Liver (tissue), 9 donors: Measurements from ENCODE around the gene SEMA4D. TPM values are rescaled to one million over a fixed set of nuclear protein-coding genes. Genes with fewer than 3 reads are reported as not detected.

ENCODE experiments used
- DNase-seq: peaks from one replicate; pipeline ENCODE4 v3.0.0-alpha.2; 2017; ENCODE audit warnings: low spot score
- H3K27ac ChIP-seq, 2 donors: one replicate each; pipeline ENCODE4 v1.7.0; 2013; ENCODE audit warnings: inconsistent platforms in 2 of 2, low read length in 2 of 2, control low read depth in 1 of 2, low read depth in 1 of 2, mild to moderate bottlenecking in 1 of 2
- H3K27me3 ChIP-seq, 4 donors: one replicate each; pipeline versions ENCODE4 v1.6.1 to v1.7.0; 2013; ENCODE audit warnings: low read length in 3 of 4, inconsistent platforms in 1 of 4, mild to moderate bottlenecking in 1 of 4, moderate library complexity in 1 of 4; ENCODE audit not compliant: control insufficient read depth in 4 of 4, insufficient read depth in 4 of 4
- H3K36me3 ChIP-seq, 4 donors: one replicate each; pipeline versions ENCODE4 v1.6.1 to v1.7.0; 2013; ENCODE audit warnings: low read length in 3 of 4, mild to moderate bottlenecking in 3 of 4, low read depth in 1 of 4, moderate library complexity in 1 of 4; ENCODE audit not compliant: control insufficient read depth in 4 of 4, insufficient read depth in 3 of 4
- H3K4me1 ChIP-seq, 4 donors: one replicate each; pipeline versions ENCODE4 v1.6.1 to v1.7.0; 2013; ENCODE audit warnings: low read length in 3 of 4, mild to moderate bottlenecking in 3 of 4, moderate library complexity in 1 of 4; ENCODE audit not compliant: control insufficient read depth in 4 of 4, insufficient read depth in 4 of 4
- H3K4me3 ChIP-seq, 3 donors: one replicate each; pipeline versions ENCODE4 v1.6.1 to v1.7.0; 2013; ENCODE audit warnings: low read length in 3 of 3, control low read depth in 1 of 3, low read depth in 1 of 3, mild to moderate bottlenecking in 1 of 3
- H3K9ac ChIP-seq, 2 donors: one replicate each; pipeline ENCODE4 v1.7.0; 2013; ENCODE audit warnings: low read length in 2 of 2, mild to moderate bottlenecking in 2 of 2, moderate library complexity in 2 of 2, control low read depth in 1 of 2, low read depth in 1 of 2
- H3K9me3 ChIP-seq, 4 donors: one replicate each; pipeline versions ENCODE4 v1.6.1 to v1.7.0; 2013; ENCODE audit warnings: low read length in 3 of 4; ENCODE audit not compliant: control insufficient read depth in 4 of 4
- EGR1 ChIP-seq, 2 donors: IDR thresholded peaks; 2 replicates each; pipeline ENCODE4 v1.6.1; 2016 to 2018; ENCODE audit warnings: antibody characterized with exemption in 2 of 2, low read depth in 2 of 2
- FOXA1 ChIP-seq: IDR thresholded peaks from 2 replicates; pipeline ENCODE4 v1.6.1; 2016; ENCODE audit warnings: antibody characterized with exemption
- FOXA2 ChIP-seq: IDR thresholded peaks from 2 replicates; pipeline ENCODE4 v1.6.1; 2016; ENCODE audit warnings: antibody characterized with exemption
- GABPA ChIP-seq, 2 donors: IDR thresholded peaks in 1 of 2; conservative IDR thresholded peaks in 1 of 2; 2 replicates each; pipeline ENCODE4 v1.6.1; 2016; ENCODE audit warnings: antibody characterized with exemption in 2 of 2, mild to moderate bottlenecking in 1 of 2, moderate library complexity in 1 of 2
- HNF4A ChIP-seq, 2 donors: conservative IDR thresholded peaks; 2 replicates each; pipeline ENCODE4 v1.6.1; 2016; ENCODE audit warnings: antibody characterized with exemption in 2 of 2, mild to moderate bottlenecking in 2 of 2
- HNF4G ChIP-seq: IDR thresholded peaks from 2 replicates; pipeline ENCODE4 v1.6.1; 2016; ENCODE audit warnings: antibody characterized with exemption
- JUND ChIP-seq, 2 donors: IDR thresholded peaks; 2 replicates each; pipeline ENCODE4 v1.6.1; 2016; ENCODE audit warnings: antibody characterized with exemption in 2 of 2
- NR2F2 ChIP-seq: IDR thresholded peaks from 2 replicates; pipeline ENCODE4 v1.6.1; 2016; ENCODE audit warnings: antibody characterized with exemption
- RAD21 ChIP-seq, 2 donors: IDR thresholded peaks; 2 replicates each; pipeline ENCODE4 v1.6.1; 2016; ENCODE audit warnings: antibody characterized with exemption in 2 of 2, mild to moderate bottlenecking in 2 of 2
- RXRA ChIP-seq, 2 donors: IDR thresholded peaks; 2 replicates each; pipeline ENCODE4 v1.6.1; 2017 to 2018; ENCODE audit warnings: antibody characterized with exemption in 2 of 2, mild to moderate bottlenecking in 1 of 2
- SP1 ChIP-seq: IDR thresholded peaks from 2 replicates; pipeline ENCODE4 v1.6.1; 2018; ENCODE audit warnings: antibody characterized with exemption, mild to moderate bottlenecking
- TAF1 ChIP-seq: conservative IDR thresholded peaks from 2 replicates; pipeline ENCODE4 v1.6.1; 2016; ENCODE audit warnings: antibody characterized with exemption, mild to moderate bottlenecking
- YY1 ChIP-seq: IDR thresholded peaks from 2 replicates; pipeline ENCODE4 v1.6.1; 2016; ENCODE audit warnings: antibody characterized with exemption, mild to moderate bottlenecking
- WGBS: extraction: QIAGEN DNeasy Blood & Tissue Kit; methylation state at CpG from one replicate; pipeline ENCODE4 v1.1.7; 2013; 5-methylcytosine and 5-hydroxymethylcytosine counted together
- polyA plus RNA-seq, 2 donors: library from polyadenylated mRNA; stranded (reverse) in 1 of 2; unstranded in 1 of 2; fragments of 200-250 nt in 1 of 2; fragments of >200 nt in 1 of 2; fragmentation: Nextera tagmentation in 1 of 2; extraction: Ambion mirVana in 1 of 2; gene quantifications; one replicate each; pipeline versions ENCODE4 v1.2.1 to v1.2.3, GENCODE V29; 2013 to 2015
- total RNA-seq, 2 donors: library from RNA; depleted of rRNA; stranded (reverse); fragments of >200 nt; gene quantifications; one replicate each; pipeline ENCODE4 v1.2.3, GENCODE V29; 2014
- TF ChIP-seq, protein P1 (sequence below): IDR thresholded peaks from 2 replicates; pipeline ENCODE4 v1.6.1; 2016; ENCODE audit warnings: antibody characterized with exemption, mild to moderate bottlenecking
- TF ChIP-seq, protein P2 (sequence below): IDR thresholded peaks from 2 replicates; pipeline ENCODE4 v1.6.1; 2016; ENCODE audit warnings: antibody characterized with exemption
- TF ChIP-seq, protein P3 (sequence below): fragments of 150-350 bp; IDR thresholded peaks from 2 replicates; pipeline ENCODE4 v1.5.1; 2017; ENCODE audit warnings: improper control_type of control experiment, low read depth, low read length; ENCODE audit not compliant: missing input control
- TF ChIP-seq, protein P4 (sequence below): IDR thresholded peaks from 2 replicates; pipeline ENCODE4 v1.6.1; 2016; ENCODE audit warnings: antibody characterized with exemption
- TF ChIP-seq, protein P5 (sequence below): IDR thresholded peaks from 2 replicates; pipeline ENCODE4 v1.6.1; 2016; ENCODE audit warnings: antibody characterized with exemption
- donor health status: healthy.
- donor health status: healthy.
- donor health status: healthy.
- donor health status: healthy.
- donor health status: healthy.

SEMA4D gene
- total and polyA plus RNA-seq, 4 donors = 1.4 to 12.0 (median 4.1) TPM

DNA sequence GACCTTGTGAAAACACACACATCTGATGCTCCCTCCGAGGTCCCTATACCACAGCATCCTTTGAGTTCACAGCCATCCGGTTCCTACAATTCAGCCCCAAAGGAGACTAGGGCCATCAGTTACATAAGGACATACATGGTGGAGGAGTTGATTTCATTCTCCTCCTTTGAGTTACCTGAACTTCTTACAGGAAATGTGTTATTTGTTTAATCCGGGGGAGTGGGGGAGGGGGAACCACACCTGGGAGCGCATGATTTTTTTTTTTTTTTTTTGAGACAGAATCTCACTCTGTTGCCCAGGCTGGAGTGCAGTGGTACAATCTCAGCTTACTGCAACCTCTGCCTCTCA lies 30.7 kb downstream of the SEMA4D start:
- Histone ChIP-seq H3K27ac (no peak overlapping the region), H3K9ac (no peak overlapping the region), H3K4me1 (no peaks in the 10 kb centered on the region), H3K9me3 (no peaks in the 10 kb centered on the region), H3K36me3 (no peaks in the 10 kb centered on the region), H3K27me3 (no peaks in the 10 kb centered on the region), H3K4me3 (no peak overlapping the region)
- no peak for DNase-seq
- TF ChIP-seq RAD21 (IDR thresholded peaks at IDR 0.05) (no peak), HNF4G (no peak), GABPA (IDR thresholded peaks at IDR 0.05 in 1 of 2, conservative IDR thresholded peaks at IDR 0.05 in 1 of 2) (no peak), HNF4A (conservative IDR thresholded peaks at IDR 0.05) (no peak), RXRA (IDR thresholded peaks at IDR 0.05) (no peak), FOXA1 (no peak), JUND (IDR thresholded peaks at IDR 0.05) (no peak), YY1 (no peak), NR2F2 (no peak), TAF1 (no peak), EGR1 (IDR thresholded peaks at IDR 0.05; ENCODE audit: low read depth in 2 of 2) (no peak), SP1 (no peak), FOXA2 (no peak)
- TF ChIP-seq, protein P1, sequence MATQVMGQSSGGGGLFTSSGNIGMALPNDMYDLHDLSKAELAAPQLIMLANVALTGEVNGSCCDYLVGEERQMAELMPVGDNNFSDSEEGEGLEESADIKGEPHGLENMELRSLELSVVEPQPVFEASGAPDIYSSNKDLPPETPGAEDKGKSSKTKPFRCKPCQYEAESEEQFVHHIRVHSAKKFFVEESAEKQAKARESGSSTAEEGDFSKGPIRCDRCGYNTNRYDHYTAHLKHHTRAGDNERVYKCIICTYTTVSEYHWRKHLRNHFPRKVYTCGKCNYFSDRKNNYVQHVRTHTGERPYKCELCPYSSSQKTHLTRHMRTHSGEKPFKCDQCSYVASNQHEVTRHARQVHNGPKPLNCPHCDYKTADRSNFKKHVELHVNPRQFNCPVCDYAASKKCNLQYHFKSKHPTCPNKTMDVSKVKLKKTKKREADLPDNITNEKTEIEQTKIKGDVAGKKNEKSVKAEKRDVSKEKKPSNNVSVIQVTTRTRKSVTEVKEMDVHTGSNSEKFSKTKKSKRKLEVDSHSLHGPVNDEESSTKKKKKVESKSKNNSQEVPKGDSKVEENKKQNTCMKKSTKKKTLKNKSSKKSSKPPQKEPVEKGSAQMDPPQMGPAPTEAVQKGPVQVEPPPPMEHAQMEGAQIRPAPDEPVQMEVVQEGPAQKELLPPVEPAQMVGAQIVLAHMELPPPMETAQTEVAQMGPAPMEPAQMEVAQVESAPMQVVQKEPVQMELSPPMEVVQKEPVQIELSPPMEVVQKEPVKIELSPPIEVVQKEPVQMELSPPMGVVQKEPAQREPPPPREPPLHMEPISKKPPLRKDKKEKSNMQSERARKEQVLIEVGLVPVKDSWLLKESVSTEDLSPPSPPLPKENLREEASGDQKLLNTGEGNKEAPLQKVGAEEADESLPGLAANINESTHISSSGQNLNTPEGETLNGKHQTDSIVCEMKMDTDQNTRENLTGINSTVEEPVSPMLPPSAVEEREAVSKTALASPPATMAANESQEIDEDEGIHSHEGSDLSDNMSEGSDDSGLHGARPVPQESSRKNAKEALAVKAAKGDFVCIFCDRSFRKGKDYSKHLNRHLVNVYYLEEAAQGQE = no peak
- TF ChIP-seq, protein P2, sequence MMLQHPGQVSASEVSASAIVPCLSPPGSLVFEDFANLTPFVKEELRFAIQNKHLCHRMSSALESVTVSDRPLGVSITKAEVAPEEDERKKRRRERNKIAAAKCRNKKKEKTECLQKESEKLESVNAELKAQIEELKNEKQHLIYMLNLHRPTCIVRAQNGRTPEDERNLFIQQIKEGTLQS = no peak
- TF ChIP-seq, protein P3, sequence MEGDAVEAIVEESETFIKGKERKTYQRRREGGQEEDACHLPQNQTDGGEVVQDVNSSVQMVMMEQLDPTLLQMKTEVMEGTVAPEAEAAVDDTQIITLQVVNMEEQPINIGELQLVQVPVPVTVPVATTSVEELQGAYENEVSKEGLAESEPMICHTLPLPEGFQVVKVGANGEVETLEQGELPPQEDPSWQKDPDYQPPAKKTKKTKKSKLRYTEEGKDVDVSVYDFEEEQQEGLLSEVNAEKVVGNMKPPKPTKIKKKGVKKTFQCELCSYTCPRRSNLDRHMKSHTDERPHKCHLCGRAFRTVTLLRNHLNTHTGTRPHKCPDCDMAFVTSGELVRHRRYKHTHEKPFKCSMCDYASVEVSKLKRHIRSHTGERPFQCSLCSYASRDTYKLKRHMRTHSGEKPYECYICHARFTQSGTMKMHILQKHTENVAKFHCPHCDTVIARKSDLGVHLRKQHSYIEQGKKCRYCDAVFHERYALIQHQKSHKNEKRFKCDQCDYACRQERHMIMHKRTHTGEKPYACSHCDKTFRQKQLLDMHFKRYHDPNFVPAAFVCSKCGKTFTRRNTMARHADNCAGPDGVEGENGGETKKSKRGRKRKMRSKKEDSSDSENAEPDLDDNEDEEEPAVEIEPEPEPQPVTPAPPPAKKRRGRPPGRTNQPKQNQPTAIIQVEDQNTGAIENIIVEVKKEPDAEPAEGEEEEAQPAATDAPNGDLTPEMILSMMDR = no peak
- TF ChIP-seq, protein P4, sequence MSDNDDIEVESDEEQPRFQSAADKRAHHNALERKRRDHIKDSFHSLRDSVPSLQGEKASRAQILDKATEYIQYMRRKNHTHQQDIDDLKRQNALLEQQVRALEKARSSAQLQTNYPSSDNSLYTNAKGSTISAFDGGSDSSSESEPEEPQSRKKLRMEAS = no peak
- TF ChIP-seq, protein P5, sequence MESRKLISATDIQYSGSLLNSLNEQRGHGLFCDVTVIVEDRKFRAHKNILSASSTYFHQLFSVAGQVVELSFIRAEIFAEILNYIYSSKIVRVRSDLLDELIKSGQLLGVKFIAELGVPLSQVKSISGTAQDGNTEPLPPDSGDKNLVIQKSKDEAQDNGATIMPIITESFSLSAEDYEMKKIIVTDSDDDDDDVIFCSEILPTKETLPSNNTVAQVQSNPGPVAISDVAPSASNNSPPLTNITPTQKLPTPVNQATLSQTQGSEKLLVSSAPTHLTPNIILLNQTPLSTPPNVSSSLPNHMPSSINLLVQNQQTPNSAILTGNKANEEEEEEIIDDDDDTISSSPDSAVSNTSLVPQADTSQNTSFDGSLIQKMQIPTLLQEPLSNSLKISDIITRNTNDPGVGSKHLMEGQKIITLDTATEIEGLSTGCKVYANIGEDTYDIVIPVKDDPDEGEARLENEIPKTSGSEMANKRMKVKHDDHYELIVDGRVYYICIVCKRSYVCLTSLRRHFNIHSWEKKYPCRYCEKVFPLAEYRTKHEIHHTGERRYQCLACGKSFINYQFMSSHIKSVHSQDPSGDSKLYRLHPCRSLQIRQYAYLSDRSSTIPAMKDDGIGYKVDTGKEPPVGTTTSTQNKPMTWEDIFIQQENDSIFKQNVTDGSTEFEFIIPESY = no peak
- WGBS = 79% methylated on average over 4 of the region's 4 CpGs
